Renal cortical epithelial cell (primary cell): ENCODE data around the gene SMC2. TPM values are rescaled to one million over a fixed set of nuclear protein-coding genes. Genes with fewer than 3 reads are reported as not detected.

ENCODE experiments used
- DNase-seq: peaks from one replicate; pipeline ENCODE4 v3.0.0-alpha.2; 2011; ENCODE audit warnings: low read depth
- total RNA-seq: library from RNA; depleted of rRNA; stranded (reverse); fragments of >200 nt; gene quantifications from 2 replicates; pipeline ENCODE4 v1.2.3, GENCODE V29; 2014

SMC2 gene
- total RNA-seq, 1 donor from 2014 or later = 19.2 TPM

GRCh38 chr9:104104360-104104759 is 10.3 kb downstream of the SMC2 start:
- no peak for DNase-seq

DNA sequence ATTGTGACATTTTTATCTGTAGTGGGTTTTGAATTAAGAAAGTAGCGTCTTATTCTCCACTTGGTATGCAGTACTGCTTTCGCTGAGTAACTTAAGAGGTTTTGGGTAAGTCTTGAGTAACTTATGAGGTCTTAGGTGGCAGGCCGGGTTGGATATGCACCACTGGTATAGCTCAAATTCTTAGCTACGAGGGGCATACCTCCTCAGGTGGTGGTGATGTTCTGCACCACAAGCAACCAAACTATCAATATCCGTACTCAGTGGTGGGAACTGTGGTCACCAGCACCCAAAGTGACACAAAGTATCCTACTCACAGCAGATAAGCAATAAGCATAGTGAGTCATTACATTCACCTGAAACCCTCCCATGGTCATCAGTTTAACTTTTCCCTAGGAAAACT is 13.7 kb downstream of the SMC2 start:
- no peak for DNase-seq

DNA sequence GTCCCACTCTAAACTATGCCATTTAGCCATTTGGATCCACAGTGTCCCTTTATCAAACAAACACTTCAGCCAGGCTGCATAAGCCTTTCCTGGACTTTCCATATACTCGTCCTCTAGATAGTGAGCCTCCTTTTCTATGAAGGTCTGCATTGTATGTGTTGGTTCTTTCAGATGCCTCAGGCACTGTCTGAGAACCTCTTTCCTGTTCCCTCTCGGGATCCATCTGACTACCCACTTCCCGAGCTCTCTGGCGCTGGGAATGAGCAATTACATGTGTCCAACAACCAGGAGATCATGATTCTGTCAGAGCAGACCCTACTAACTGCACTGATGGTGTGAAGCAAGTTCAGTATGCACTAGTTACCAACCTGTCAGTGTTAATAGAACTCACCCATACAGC is 14.2 kb downstream of the SMC2 start:
- DNase-seq = no peak

- no peak for DNase-seq
Measured at GRCh38 chr9:104110509-104110908, 16.4 kb downstream of the SMC2 start.

DNA sequence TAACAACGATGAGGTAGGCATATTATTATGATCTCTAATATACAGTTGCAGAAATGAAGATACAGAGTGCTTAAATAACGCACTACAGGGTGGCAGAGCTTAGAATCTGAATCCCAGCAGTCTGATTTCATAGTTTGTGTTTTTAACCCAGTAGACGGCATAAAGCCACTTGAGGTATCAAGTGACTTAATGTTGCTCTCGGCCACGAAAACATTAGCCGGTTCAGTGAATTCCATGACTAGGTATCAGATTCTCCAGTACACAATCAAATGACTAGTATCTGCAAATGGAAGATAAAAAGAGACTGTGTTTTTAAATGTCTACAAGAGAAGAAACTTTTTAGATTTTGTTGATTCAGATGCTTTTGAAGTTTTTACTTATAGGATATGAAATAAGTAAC is 24.8 kb downstream of the SMC2 start:
- peak; percentile 55 for DNase-seq

DNA sequence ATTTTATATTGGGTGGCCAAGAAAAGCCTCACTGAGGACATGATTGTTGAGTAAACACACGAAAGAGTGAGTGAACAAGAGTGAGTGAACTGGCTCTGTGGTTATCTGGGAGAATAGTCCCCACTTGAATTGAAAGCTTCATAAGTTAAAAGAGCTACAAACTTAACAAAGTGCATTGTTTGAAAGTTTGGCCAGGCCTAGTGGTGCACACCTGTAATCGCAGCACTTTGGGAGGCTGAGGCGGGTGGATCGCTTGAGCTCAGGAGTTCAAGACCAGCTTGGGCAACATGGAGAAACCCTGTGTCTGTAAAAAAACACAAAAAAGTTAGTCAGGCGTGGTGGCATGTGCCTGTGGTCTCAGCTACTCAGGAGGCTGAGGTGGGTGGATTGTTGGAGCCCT is 26.9 kb downstream of the SMC2 start:
- DNase-seq = no peak

DNA sequence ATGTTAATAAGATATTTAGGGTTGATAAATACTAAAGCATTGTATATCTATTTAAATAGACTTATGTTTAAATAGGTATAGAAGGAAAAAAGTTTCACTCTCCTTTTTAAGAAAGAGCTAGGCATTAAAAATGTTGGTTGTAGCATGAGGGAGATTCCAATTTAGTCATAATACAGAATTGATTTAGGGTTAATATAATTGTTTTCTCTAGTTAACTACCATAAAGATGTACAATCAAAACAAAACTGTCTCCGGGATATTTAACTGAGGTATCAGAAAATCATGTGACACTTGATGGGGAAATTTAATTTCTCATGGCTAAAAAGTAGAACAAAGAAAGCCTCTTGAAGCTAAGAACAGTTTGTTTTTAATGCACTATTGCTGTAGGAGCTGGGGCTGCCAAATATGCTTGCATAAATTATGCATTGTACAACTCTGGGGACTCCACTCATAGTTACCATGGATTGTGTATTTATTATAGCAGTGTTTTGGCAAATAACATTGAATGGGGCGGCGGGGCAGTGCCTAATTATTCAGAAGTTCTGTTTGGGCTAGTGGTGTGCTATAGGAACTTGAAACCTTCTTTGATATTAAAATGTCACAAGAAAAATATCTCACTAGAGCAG is 44.2 kb downstream of the SMC2 start:
- DNase-seq = peak; percentile 3

DNA sequence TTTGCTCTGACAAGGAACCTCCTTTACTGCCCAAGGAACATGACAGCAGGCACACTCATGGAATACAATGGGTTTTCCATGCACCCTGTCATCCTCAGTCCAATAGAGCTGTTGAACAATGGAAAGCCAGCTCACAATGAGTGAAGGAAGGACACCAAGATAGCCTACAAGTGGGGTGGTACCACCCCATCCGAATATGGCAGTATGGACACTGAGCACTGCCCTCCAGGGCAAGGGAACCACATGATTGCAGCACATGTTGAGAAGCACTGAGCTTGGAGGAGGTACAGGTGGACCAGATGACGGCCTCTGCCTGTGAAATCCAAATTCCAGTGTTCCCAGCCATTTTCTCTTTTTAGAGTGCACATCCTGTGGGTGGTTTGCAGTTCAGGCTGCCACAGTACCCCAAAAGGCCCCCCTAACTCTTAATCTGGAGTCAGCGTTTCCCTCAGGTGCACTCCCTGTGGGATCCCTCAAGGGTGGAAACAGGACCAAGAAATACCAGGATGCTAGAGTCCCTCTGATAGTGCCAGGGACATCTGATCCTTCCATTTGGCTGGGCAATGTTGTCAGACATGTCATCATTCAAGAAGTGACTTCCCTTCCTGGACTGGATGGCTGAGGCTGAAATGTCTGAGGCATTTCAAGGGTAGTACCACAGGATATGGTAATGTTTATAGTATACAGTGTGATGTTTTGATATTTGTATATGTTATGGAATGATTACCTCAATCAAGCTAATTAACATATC is 48.9 kb downstream of the SMC2 start:
- no peak for DNase-seq

- DNase-seq = no peak
Measured at GRCh38 chr9:104143550-104143910, 49.4 kb downstream of the SMC2 start.

DNA sequence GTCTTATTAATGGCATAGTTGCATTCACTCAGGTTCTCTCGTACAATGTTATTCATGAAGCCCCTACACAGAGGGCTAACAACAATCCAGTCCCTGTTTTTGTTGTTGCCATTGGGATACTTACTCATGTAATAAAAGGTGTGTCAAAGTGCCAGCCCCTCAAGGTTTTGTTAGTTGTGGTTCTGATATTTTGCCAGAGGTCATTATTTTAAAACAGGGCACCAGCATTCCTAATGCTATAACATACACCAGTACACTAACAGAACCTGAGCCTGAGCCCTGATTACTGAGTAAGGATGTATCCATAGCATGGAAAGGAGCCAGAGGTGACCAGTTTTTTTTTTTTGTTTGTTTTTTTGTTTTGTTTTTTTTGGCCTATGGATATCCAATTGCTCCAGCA is 50.2 kb downstream of the SMC2 start:
- peak; percentile 27 for DNase-seq

GRCh38 chr9:104173067-104173466 is 79.0 kb downstream of the SMC2 start:
- DNase-seq = no peak

- peak; percentile 18 for DNase-seq
Measured at GRCh38 chr9:104177003-104177611, 83.0 kb downstream of the SMC2 start.

DNA sequence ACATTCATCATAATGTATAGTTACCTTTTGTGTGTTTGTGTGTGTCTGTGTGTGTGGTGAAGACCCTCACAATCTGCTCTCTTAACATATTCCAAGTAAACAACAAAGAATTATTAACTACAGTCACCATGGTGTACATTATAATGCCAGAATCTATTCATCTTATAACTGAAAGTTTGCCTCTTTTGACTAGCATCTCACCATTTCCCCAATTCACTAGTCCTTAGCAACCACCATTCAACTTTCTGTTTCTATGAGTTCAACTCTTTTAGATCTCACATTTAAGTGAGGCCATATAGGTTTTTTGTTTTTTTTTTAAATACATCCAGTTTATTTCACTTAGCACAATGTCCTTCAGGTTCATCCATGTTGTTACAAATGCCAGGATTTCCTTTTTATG is 83.6 kb downstream of the SMC2 start:
- no peak for DNase-seq
